Brain microvascular endothelial cell (primary cell): Measurements from ENCODE around the gene ZNF382.
"Not testable (repeated sequence)": the region's sequence is repeated elsewhere in the genome, so short reads cannot be mapped to it uniquely, and the experiment has no call there.

Experiments
- DNase-seq: peaks from one replicate; pipeline ENCODE4 v3.0.0-alpha.2; 2020
- H3K27ac ChIP-seq: fragments of 250-450 bp; sonication (Bioruptor Pico); 2 replicates; pipeline ENCODE4 v1.5.1; 2020; ENCODE audit warnings: mild to moderate bottlenecking, moderate library complexity
- H3K27me3 ChIP-seq: fragments of 250-450 bp; sonication (Bioruptor Pico); replicated peaks from 2 replicates; pipeline ENCODE4 v1.5.1; 2020; ENCODE audit warnings: mild to moderate bottlenecking
- H3K36me3 ChIP-seq: fragments of 250-450 bp; sonication (Bioruptor Pico); replicated peaks from 2 replicates; pipeline ENCODE4 v1.5.1; 2020; ENCODE audit warnings: mild to moderate bottlenecking
- H3K4me3 ChIP-seq: 2 replicates; pipeline ENCODE4 v1.5.1; 2011; ENCODE audit warnings: low read depth, mild to moderate bottlenecking, control low read depth, low read length, moderate library complexity
- in situ Hi-C: cut with HindIII; loops from 2 replicates; pipeline ENCODE4 v1.10.0; 2017; ENCODE audit warnings: low sequenced_read_pairs, low pct_ligation_motif_present
- TF ChIP-seq, protein P1 (sequence below): IDR thresholded peaks from 2 replicates; pipeline ENCODE4 v1.5.1; 2011; ENCODE audit warnings: low read depth, mild to moderate bottlenecking, moderate library complexity, low read length, control low read depth, inconsistent platforms; ENCODE audit errors: missing control alignments

The ZNF382 gene

DNA sequence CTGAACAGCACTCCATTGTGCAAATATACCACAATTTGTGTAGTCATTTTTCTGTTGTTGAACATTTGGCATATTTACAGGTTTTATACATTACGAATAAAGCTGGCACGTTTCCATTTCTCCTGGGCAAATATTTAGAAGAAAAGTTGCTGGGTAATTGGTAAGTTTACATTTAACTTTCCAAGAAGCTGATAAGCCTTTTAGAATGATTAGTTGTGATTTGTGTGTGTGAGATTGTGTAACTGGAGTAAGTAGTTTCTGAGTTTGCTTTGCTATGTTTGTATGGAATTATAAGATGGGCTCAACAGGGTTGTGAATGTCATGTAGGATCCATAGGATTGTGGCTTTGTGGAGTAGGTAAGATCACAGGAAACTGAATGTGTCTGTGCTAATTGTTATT, 30.4 kb upstream of the ZNF382 start:
- no peak for DNase-seq
- TF ChIP-seq, protein P1, sequence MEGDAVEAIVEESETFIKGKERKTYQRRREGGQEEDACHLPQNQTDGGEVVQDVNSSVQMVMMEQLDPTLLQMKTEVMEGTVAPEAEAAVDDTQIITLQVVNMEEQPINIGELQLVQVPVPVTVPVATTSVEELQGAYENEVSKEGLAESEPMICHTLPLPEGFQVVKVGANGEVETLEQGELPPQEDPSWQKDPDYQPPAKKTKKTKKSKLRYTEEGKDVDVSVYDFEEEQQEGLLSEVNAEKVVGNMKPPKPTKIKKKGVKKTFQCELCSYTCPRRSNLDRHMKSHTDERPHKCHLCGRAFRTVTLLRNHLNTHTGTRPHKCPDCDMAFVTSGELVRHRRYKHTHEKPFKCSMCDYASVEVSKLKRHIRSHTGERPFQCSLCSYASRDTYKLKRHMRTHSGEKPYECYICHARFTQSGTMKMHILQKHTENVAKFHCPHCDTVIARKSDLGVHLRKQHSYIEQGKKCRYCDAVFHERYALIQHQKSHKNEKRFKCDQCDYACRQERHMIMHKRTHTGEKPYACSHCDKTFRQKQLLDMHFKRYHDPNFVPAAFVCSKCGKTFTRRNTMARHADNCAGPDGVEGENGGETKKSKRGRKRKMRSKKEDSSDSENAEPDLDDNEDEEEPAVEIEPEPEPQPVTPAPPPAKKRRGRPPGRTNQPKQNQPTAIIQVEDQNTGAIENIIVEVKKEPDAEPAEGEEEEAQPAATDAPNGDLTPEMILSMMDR: no peak
- in situ Hi-C loops: no loop called here
- Histone ChIP-seq H3K4me3 (no peak overlapping the region), H3K36me3 (peaks cover 29% of the 10 kb centered on the region), H3K27me3 (no peaks in the 10 kb centered on the region), H3K27ac (no peak overlapping the region)

GRCh38 chr19:36577271-36577996, 27.7 kb upstream of the ZNF382 start:
- peak; percentile 43 for DNase-seq
- no peaks in the 10 kb centered on the region for H3K27me3 ChIP-seq
- TF ChIP-seq, protein P1: no peak
- in situ Hi-C loops: no loop called here
- H3K27ac ChIP-seq: no peak overlapping the region
- H3K36me3 ChIP-seq: peaks cover 34% of the 10 kb centered on the region
- no peak overlapping the region for H3K4me3 ChIP-seq

GRCh38 chr19:36579255-36579654, 25.9 kb upstream of the ZNF382 start:
- Histone ChIP-seq H3K4me3 (no peak overlapping the region), H3K27ac (no peak overlapping the region), H3K36me3 (peaks cover 34% of the 10 kb centered on the region), H3K27me3 (no peaks in the 10 kb centered on the region)
- TF ChIP-seq, protein P1: no peak
- in situ Hi-C loops: no loop called here
- no peak for DNase-seq

DNA sequence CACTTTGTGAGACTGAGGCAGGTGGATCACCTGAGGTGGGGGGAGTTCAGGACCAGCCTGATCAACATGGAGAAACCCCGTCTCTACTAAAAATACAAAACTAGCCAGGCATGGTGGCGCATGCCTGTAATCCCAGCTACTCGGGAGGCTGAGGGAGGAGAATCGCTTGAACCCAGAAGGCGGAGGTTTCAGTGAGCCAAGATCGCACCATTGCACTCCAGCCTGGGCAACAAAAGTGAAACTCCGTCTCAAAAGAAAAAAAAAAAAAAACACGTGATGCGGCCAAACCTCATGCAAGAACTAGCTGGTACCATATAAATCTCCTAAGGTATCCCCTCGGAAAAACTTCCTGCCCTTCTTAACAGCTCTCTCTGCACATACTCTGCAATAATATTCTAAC, 2.4 kb upstream of the ZNF382 start:
- in situ Hi-C loops, H3K36me3 ChIP-seq, H3K27me3 ChIP-seq, DNase-seq, H3K27ac ChIP-seq, H3K4me3 ChIP-seq: not testable (repeated sequence)

DNA sequence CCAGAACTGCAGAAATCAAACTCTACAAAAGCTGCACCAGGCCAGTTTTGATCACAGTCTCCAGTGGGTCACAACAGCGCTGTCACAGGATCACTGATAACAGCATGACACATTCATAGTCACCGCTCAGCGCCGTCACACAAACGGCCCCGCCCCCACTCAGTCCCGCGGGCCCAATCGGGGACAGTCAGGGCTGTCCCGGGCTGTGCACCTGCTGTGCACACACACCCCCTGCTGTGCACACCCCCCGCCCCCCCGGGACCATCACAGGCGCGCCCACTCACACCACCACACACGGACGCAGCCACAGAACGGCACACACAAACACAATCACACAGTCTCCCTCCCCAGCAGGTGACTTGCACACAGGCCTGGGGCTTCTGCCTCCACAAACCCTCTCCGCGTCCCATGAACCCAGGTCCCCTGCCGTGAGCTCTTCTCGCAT, 435 bp upstream of the ZNF382 start:
- peak; percentile 54 for DNase-seq
- no peaks in the 10 kb centered on the region for H3K36me3 ChIP-seq
- in situ Hi-C loops: no loop called here

DNA sequence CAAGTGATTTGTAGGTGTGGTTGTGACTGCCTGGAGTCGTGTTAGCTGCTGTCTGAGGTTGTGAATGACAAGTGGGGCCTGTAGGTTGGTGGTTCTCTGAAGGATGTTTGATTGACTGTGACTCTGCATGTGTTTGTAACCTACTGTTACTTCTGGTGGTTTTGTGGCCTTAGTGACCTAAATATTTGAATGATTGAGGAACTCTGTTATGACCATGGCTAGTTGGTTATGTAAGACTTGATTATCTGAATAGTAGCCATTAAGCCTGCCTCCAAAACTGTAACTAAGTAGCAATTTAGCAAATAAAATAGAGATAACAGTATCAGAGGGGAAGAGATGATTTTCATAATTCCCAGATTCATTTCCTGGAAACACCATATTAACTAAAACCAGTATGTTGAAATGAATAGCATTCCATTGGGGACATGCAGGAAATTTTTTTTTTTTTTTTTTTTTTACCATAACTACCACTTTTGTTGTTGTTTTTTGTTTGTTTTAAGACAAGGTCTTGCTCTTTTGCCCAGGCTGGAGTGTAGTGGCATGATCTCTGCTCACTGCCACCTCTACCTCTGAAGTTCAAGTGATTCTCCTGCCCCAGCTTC, 865 bp downstream of the ZNF382 start:
- Histone ChIP-seq H3K4me3 (peak overlapping the region; percentile 83), H3K36me3 (no peaks in the 10 kb centered on the region), H3K27me3 (no peaks in the 10 kb centered on the region), H3K27ac (no peak overlapping the region)
- no peak for DNase-seq
- TF ChIP-seq, protein P1: no peak
- in situ Hi-C loops: no loop called here

More for the DNA sequence above, 435 bp upstream of the ZNF382 start:
- H3K4me3 ChIP-seq: peak overlapping the region; percentile 83
- peak overlapping the region; percentile 59 for H3K27ac ChIP-seq
- TF ChIP-seq, protein P1: no peak
- H3K27me3 ChIP-seq: no peaks in the 10 kb centered on the region
